ENCODE measurements around the gene LSM4. TPM values are rescaled to one million over a fixed set of nuclear protein-coding genes. Genes with fewer than 3 reads are reported as not detected.
A peak's percentile ranks its signal among the peaks of the same experiment; 100 is the strongest.

The LSM4 gene
- total and polyA plus RNA-seq, 2 of the 13 experiments (the other 11 are each of a cell fraction or from before 2014, with no cell fraction given) = 65.8 to 166 TPM

GRCh38 chr19:18282788-18283141 is 40.1 kb downstream of the LSM4 start (continued):
- no peak for TF ChIP-seq HMGXB4 (CRISPR knock-in tag; IDR thresholded peaks at IDR 0.05; ENCODE audit: borderline replicate concordance in 1 of 2, low read depth in 1 of 2)
- no peak for TF ChIP-seq DNMT3B (CRISPR knock-in tag; conservative IDR thresholded peaks at IDR 0.05)
- TF ChIP-seq ZNF572 (CRISPR knock-in tag; IDR thresholded peaks at IDR 0.05) = no peak
- no peak for TF ChIP-seq ARNT (IDR thresholded peaks at IDR 0.05)
- no peak for TF ChIP-seq ATF1 (CRISPR knock-in tag; IDR thresholded peaks at IDR 0.05)
- no peak for TF ChIP-seq SMARCC2 (IDR thresholded peaks at IDR 0.05)
- no peak; the same call in 1 of the 2 replicates for TF ChIP-seq ZSCAN31 (CRISPR knock-in tag; IDR thresholded peaks at IDR 0.05; ENCODE audit: low read depth)
- no peak for TF ChIP-seq SOX13 (IDR thresholded peaks at IDR 0.05)
- TF ChIP-seq SOX13 (CRISPR knock-in tag; conservative IDR thresholded peaks at IDR 0.05 in 1 of 2, IDR thresholded peaks at IDR 0.05 in 1 of 2) = peak in 1 of 2 experiments; percentile 49; a peak in 2 of 4 replicates
- TF ChIP-seq ZNF451 (CRISPR knock-in tag; IDR thresholded peaks at IDR 0.05) = no peak
- no peak for TF ChIP-seq ZBTB4 (CRISPR knock-in tag; IDR thresholded peaks at IDR 0.05; ENCODE audit: borderline replicate concordance)
- no peak for TF ChIP-seq KLF15 (CRISPR knock-in tag; IDR thresholded peaks at IDR 0.05; ENCODE audit: borderline replicate concordance)
- TF ChIP-seq ZFP91 (CRISPR knock-in tag; IDR thresholded peaks at IDR 0.05; ENCODE audit: borderline replicate concordance) = no peak; the same call in 1 of the 2 replicates
- peak; percentile 81 for TF ChIP-seq HNF4A (CRISPR knock-in tag; IDR thresholded peaks at IDR 0.05)
- peak; percentile 38 for TF ChIP-seq TEAD3 (CRISPR knock-in tag; optimal IDR thresholded peaks at IDR 0.05; ENCODE audit: borderline replicate concordance)
- peak; percentile 63; the same call in 1 of the 2 replicates for TF ChIP-seq ZNF614 (CRISPR knock-in tag; IDR thresholded peaks at IDR 0.05; ENCODE audit: borderline replicate concordance)
- no peak for TF ChIP-seq TAF15 (IDR thresholded peaks at IDR 0.05; ENCODE audit: low read depth, low read length, poor library complexity, severe bottlenecking)
- TF ChIP-seq DMAP1 (CRISPR knock-in tag; IDR thresholded peaks at IDR 0.05) = 0 out of 2 replicates have a peak, but pooled peaks have one; percentile 11
- no peak for TF ChIP-seq ZNF292 (CRISPR knock-in tag; IDR thresholded peaks at IDR 0.05; ENCODE audit: borderline replicate concordance, low read depth)
- no peak for TF ChIP-seq GZF1 (CRISPR knock-in tag; IDR thresholded peaks at IDR 0.05)
- no peak for TF ChIP-seq KDM2A (CRISPR knock-in tag; IDR thresholded peaks at IDR 0.05; ENCODE audit: borderline replicate concordance, low read depth)
- peak; percentile 16; the same call in 1 of the 2 replicates for TF ChIP-seq THRA (CRISPR knock-in tag; IDR thresholded peaks at IDR 0.05; ENCODE audit: borderline replicate concordance)
- no peak for TF ChIP-seq ZFY (CRISPR knock-in tag; IDR thresholded peaks at IDR 0.05)
- no peak for TF ChIP-seq ZNF605 (CRISPR knock-in tag; IDR thresholded peaks at IDR 0.05)
